Stimulated activated naive CD8-positive, alpha-beta T cell treated with anti-CD3 and anti-CD28 coated beads, Interleukin-15, Interleukin-2, amounts not matched to agents 100 ng/mL and 50 ng/mL, for 24 hours (primary cell): ENCODE results near the gene KRTCAP2.
A peak's percentile ranks its signal among the peaks of the same experiment; 100 is the strongest.

ENCODE experiments used
- H3K27ac Mint-ChIP-seq: one replicate; pipeline ENCODE4 v1.8.0; 2021; ENCODE audit warnings: mild to moderate bottlenecking, mixed read lengths
- H3K27me3 Mint-ChIP-seq: one replicate; pipeline ENCODE4 v1.8.0; 2021; ENCODE audit warnings: mixed read lengths
- H3K36me3 Mint-ChIP-seq: one replicate; pipeline ENCODE4 v1.8.0; 2021; ENCODE audit warnings: low read depth, mixed read lengths
- H3K4me1 Mint-ChIP-seq: one replicate; pipeline ENCODE4 v1.8.0; 2021; ENCODE audit warnings: low read depth, mixed read lengths
- H3K4me3 Mint-ChIP-seq: one replicate; pipeline ENCODE4 v1.8.0; 2021; ENCODE audit warnings: mild to moderate bottlenecking, mixed read lengths
- H3K9me3 Mint-ChIP-seq: one replicate; pipeline ENCODE4 v1.8.0; 2021; ENCODE audit warnings: mixed read lengths

The KRTCAP2 gene

DNA sequence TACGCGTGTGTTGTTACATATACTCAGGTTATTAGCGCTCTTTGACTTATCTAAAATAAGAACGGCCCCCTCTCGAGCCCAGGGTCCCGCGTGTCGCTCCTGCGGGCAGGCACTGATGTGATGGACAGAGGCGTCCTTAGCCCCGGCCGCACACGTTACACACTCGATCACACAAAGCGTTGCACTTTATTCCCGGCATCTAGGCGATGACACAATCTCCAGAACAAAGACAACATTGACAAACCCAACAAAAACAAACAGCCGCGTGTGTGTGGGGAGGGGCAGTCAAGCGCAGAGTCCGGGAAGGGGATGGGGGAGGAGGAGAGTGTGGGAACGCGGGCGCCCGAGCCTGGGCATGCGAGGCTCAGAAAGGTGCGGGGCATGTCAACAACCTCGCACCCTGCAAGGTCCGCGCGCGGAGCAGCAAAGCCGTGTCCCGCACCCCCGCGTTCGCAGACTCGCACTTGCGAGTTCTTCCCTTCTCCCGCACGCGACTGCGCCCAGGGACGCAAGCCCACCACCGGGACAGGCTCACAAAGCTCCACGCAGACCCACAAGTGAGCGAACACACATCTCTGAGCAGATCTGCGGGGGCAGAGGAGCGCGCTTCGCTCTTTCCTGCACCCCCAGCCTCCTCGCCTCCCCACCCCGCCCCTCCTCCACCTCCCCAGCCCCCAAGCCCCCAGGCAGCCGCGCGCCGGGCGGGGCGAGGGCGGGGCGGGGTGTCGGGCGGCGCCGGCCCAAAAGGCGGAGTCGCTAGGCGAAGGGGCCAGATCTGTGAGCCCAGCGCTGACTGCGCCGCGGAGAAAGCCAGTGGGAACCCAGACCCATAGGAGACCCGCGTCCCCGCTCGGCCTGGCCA, 45.8 kb downstream of the KRTCAP2 start, which contains the start of gene EFNA1:
EFNA1 (plus strand) TSS at position 772 of the 862 bp plus-strand sequence. CDS start 102 bp downstream, outside the sequence.
- H3K36me3 Mint-ChIP-seq: no peaks in the 10 kb centered on the region
- peak within 1 kb of the TSS; percentile 36 for H3K27ac Mint-ChIP-seq
- H3K4me3 Mint-ChIP-seq: peak within 1 kb of the TSS; percentile 75
- H3K27me3 Mint-ChIP-seq: peaks cover 16% of the 10 kb centered on the region
- H3K9me3 Mint-ChIP-seq: no peaks in the 10 kb centered on the region
- H3K4me1 Mint-ChIP-seq: peaks cover 36% of the 10 kb centered on the region

DNA sequence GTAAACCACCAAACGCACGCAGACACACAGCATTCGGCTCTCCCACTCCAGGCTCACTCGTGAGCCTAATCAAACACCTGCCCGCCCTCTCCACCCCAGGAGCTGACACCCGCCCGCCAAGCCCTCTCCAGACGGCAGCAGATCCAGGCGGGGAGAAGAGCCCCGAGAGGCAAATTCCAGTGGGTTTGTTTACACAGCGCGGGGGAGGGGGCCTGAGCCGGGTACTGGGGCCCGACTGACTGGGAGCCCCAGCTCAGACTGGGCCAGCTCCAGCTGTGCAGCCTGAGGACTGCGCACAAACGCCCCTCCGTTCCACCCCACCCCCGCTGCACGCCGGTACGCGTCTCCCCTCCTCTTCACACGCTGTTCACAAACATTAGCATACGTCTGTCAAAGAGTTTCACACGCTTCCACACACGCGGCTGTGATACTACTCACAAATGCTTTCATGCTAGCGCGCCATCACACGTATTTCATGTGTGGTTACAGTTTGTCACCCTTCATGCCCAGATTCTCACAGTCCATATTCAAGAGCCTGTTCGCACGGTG, 46.5 kb downstream of the KRTCAP2 start:
- Mint-ChIP-seq H3K27me3 (peaks cover 16% of the 10 kb centered on the region), H3K36me3 (no peaks in the 10 kb centered on the region), H3K27ac (peak overlapping the region; percentile 4), H3K4me3 (peak overlapping the region; percentile 65), H3K4me1 (peaks cover 36% of the 10 kb centered on the region), H3K9me3 (no peaks in the 10 kb centered on the region)

DNA sequence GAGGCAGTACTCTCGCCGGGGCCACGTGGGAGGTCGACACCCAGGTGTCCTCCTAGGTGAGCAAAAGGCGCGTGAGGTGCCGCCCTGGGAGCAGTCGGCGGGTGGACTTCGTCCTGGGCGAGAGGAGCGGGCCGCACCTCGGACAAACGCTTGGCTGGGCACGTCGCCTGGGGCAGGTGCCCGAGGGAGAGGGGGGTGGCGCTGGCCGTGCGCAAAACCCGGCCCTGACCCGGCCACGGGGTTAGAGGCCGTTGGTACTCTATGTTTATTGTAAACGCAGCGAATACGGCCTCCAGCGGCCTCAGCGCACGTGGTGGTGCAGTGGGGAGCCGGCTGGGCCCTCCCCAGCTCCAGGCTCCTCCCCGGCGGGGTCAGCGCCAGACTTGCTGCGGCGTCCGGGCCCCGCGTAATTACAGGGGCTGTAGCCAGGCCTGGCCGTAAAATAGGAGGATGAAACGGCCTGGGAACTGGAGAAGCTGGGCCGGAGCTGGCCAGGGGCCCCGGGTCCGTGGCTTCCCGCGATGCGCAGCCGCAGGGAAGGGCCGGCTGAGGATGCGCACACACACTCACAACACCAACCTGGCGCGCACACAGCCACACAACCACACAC, 47.1 kb downstream of the KRTCAP2 start:
- Mint-ChIP-seq H3K9me3 (no peaks in the 10 kb centered on the region), H3K27ac (no peak overlapping the region), H3K4me3 (peak overlapping the region; percentile 65), H3K27me3 (peaks cover 16% of the 10 kb centered on the region), H3K4me1 (peaks cover 36% of the 10 kb centered on the region), H3K36me3 (no peaks in the 10 kb centered on the region)

DNA sequence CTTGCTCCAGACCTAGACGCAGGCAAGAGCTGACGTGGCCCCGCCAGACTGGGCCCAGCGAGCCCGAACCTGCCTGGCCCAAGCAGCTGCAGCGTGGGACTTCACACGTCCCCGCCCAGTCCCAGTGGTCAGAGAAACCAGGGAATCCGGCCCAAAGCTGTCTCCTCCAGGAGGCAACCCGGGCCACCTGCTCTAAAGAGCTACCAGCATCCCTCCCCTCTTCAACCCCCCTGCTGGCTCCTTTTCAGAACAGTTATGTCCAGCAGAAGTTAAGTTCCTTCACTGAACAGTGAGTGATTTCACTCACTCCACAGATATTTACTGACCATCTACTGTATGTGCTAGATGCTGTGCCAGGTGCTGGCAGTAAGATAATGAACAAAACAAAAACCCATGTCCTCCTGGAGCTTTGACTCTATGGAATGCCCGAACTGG, 47.6 kb downstream of the KRTCAP2 start:
- Mint-ChIP-seq H3K4me3 (no peak overlapping the region), H3K36me3 (no peaks in the 10 kb centered on the region), H3K27ac (no peak overlapping the region), H3K4me1 (peaks cover 36% of the 10 kb centered on the region), H3K27me3 (peaks cover 16% of the 10 kb centered on the region), H3K9me3 (no peaks in the 10 kb centered on the region)

DNA sequence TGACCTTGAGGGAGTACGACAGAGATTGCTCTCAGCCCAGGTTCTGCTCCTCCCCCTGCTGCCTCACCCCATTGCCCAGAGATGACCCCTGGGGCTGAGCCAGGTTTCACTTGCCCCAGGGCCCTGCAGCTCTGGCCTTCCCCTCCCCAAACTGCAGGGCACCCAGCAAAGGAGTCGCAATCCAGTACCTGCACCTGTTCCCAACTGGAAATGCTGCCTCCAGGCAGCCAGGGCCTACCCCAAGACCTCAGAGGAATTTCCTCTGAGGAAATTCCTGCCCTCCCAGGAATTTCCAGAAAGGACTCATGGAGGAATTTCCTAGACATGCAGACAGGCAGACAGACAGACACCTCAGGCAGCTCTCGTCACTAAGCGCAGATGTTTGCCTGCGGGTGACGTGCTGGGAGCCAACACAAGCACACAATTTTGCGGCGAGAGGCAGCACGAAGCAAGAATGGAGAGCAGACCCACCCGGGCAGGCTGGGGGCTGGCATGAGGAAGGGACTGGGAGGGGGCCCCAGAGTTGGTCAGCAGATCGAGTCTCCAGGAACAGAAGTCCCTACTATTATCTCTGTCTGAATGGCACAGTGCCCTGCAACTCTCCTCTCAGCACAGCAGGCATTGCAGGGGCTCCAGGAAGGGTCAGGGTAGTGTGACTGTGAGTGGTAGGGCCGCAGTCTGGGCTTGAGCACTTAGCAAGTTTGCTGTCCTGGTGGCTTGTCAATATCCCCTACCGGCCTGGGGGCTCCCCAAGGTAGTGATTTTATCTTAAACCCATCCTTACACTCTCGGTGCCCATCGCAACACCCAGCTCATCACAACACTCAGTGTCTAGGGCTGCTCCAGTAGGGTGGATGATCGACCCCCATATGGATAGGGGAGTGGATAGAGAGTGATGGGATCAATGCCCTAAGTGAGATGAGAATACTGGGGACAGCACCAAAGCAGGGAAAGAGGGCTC, 48.3 kb downstream of the KRTCAP2 start:
- Mint-ChIP-seq H3K4me3 (no peak overlapping the region), H3K9me3 (no peaks in the 10 kb centered on the region), H3K27me3 (peaks cover 16% of the 10 kb centered on the region), H3K4me1 (peaks cover 33% of the 10 kb centered on the region), H3K27ac (no peak overlapping the region), H3K36me3 (no peaks in the 10 kb centered on the region)

DNA sequence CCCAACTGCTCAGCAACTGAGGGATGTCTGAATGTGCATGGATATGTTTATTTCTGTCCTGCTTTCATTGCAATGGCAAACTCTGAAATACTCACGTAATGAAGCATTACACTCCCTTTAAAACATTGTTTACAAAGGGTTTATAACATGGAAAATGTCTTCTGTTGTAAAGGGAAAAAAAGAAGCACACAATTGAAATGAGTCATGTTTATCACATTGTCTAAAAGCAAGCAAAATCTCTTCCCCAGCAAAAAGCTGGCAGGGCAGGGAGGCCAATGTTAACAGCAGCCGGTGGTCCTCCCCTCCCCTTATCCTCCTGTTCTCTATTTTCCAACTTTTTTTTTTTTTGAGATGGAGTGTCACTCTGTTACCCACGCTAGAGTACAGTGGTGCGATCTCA, 49.3 kb downstream of the KRTCAP2 start:
- H3K9me3 Mint-ChIP-seq: no peaks in the 10 kb centered on the region
- peaks cover 23% of the 10 kb centered on the region for H3K4me1 Mint-ChIP-seq
- peaks cover 16% of the 10 kb centered on the region for H3K27me3 Mint-ChIP-seq
- no peak overlapping the region for H3K27ac Mint-ChIP-seq
- H3K36me3 Mint-ChIP-seq: no peaks in the 10 kb centered on the region
- H3K4me3 Mint-ChIP-seq: no peak overlapping the region

DNA sequence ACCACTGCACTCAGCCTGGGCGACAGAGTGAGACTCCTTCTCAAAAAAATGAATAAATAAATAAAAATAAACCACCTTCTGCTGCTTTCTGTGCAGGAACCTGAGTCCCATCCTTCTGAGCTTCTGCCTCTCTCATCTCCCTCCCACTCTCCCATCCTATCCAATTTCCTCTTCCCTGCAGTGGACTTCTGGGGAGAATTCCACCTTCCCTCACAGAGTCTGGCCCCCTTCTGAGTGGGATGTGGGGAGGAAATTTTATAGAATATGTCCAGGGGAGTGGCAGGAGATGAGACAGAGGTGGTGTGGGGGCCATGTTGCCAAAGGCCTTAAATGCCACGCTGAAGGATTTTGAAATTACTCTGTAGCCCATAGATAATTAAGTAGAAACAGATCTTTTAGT, 50.8 kb downstream of the KRTCAP2 start:
- Mint-ChIP-seq H3K27me3 (peaks cover 7% of the 10 kb centered on the region), H3K4me1 (peaks cover 10% of the 10 kb centered on the region), H3K9me3 (no peaks in the 10 kb centered on the region), H3K27ac (no peak overlapping the region), H3K36me3 (no peaks in the 10 kb centered on the region), H3K4me3 (no peak overlapping the region)

DNA sequence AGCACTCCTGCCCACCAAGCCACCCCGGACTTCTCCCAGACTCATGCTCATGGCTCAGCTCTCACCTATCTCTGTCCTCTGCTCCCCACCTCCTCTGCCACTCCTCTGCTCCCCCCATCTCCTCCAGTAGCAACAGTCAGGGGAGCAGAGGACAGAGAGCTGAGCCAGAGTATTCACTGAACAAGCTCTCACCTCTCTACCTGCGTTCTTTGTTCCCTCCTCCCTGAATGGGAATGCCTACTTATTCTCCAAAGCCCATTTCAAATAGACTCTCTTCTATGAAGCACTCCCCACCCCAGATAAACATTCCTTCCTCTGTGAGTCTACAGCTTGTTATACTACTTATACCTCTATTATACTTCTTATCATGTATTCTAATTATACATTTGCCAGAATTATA, 51.9 kb downstream of the KRTCAP2 start:
- Mint-ChIP-seq H3K36me3 (no peaks in the 10 kb centered on the region), H3K4me3 (no peak overlapping the region), H3K9me3 (no peaks in the 10 kb centered on the region), H3K27ac (no peak overlapping the region), H3K27me3 (no peaks in the 10 kb centered on the region), H3K4me1 (peaks cover 3% of the 10 kb centered on the region)

DNA sequence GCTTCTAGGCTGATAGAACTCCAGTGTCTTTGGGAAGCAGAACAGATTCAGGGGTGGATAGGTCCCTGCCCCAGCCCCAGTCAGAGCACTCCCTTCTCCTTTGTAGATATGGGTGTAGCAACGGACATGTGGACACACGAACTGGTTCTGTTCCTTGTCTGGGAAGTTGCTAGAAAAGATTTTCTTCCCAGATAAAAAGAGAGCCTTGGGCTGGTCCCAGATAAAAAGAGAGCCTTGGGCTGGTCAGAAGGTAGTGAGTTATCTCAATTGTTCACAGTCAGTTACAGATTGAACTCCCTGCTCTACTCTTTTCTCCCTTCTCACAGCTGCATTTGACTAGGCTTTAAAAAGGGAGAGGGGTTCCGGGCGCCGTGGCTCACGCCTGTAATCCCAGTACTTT, 52.9 kb downstream of the KRTCAP2 start:
- Mint-ChIP-seq H3K27ac (no peak overlapping the region), H3K36me3 (no peaks in the 10 kb centered on the region), H3K9me3 (no peaks in the 10 kb centered on the region), H3K4me3 (no peak overlapping the region), H3K4me1 (no peaks in the 10 kb centered on the region), H3K27me3 (no peaks in the 10 kb centered on the region)
